Upper lobe of left lung (tissue), 6 donors: ENCODE data around the gene MRPL20. TPM values are rescaled to one million over a fixed set of nuclear protein-coding genes. Genes with fewer than 3 reads are reported as not detected.

Experiments used
- ATAC-seq, 2 donors: fragments of 200-7000 bp; cut with Tn5 transposase; one replicate each; pipeline ENCODE4 v1.9.1; 2022; ENCODE audit warnings: mild to moderate bottlenecking in 2 of 2, moderate library complexity in 2 of 2; ENCODE audit not compliant: low FRiP score in 2 of 2
- DNase-seq, 2 donors: peaks; one replicate each; pipeline ENCODE4 v3.0.0-alpha.2; 2019 to 2020
- H3K27ac ChIP-seq, 4 donors: fragments of 200-600 bp; sonication (generic); one replicate each; pipeline ENCODE4 v1.5.1; 2016 to 2019
- H3K27me3 ChIP-seq, 4 donors: fragments of 200-600 bp; sonication (generic); one replicate each; pipeline ENCODE4 v1.5.1; 2017 to 2019
- H3K36me3 ChIP-seq, 4 donors: fragments of 200-600 bp; sonication (generic); one replicate each; pipeline ENCODE4 v1.5.1; 2016 to 2019
- H3K4me1 ChIP-seq, 4 donors: fragments of 200-600 bp; sonication (generic); one replicate each; pipeline ENCODE4 v1.5.1; 2018 to 2019
- H3K4me3 ChIP-seq, 4 donors: fragments of 200-600 bp; sonication (generic); one replicate each; pipeline ENCODE4 v1.5.1; 2017 to 2019; ENCODE audit warnings: mild to moderate bottlenecking in 2 of 4, moderate library complexity in 1 of 4
- H3K9me3 ChIP-seq, 4 donors: fragments of 200-600 bp; sonication (generic); one replicate each; pipeline ENCODE4 v1.5.1; 2018 to 2019
- CTCF ChIP-seq, 6 experiments: fragments of 450-650 bp in 4 of 6; fragments of 200-600 bp in 2 of 6; sonication (generic) in 2 of 6; IDR thresholded peaks; one replicate each; pipeline ENCODE4 v1.5.1; 2016 to 2019; ENCODE audit warnings: antibody characterized with exemption in 6 of 6
- EP300 ChIP-seq, 4 donors: sonication (generic); formaldehyde crosslinking; IDR thresholded peaks; one replicate each; pipeline ENCODE4 v1.5.1; 2017; ENCODE audit warnings: antibody characterized with exemption in 4 of 4, control low read depth in 2 of 4
- POLR2A ChIP-seq, 4 donors: fragments of 450-650 bp; IDR thresholded peaks; one replicate each; pipeline ENCODE4 v1.5.1; 2016 to 2017; ENCODE audit warnings: antibody characterized with exemption in 4 of 4, mild to moderate bottlenecking in 2 of 4
- POLR2AphosphoS5 ChIP-seq, 2 donors: sonication (generic); formaldehyde crosslinking; IDR thresholded peaks; one replicate each; pipeline ENCODE4 v1.5.1; 2017; ENCODE audit warnings: antibody characterized with exemption in 2 of 2
- WGBS, 2 donors: methylation state at CpG; one replicate each; pipeline ENCODE4 v1.1.5; 2017 to 2018; 5-methylcytosine and 5-hydroxymethylcytosine counted together
- total RNA-seq, 6 donors: library from RNA; depleted of rRNA in 4 of 6; stranded (reverse); fragments of >200 nt in 4 of 6; gene quantifications; one replicate each; pipeline versions ENCODE4 v1.1.0 to v1.2.1, GENCODE V29; 2016 to 2021
- donor health status: DM: no; HTN: no; CAD: no; lungs with moderate emphysema.
- donor health status: DM: no; HTN: yes; CAD: no; lungs with severe emphysema.

MRPL20 gene
- total RNA-seq, 6 donors from 2014 or later = 90.7 to 145 (median 101) TPM

GRCh38 chr1:1353389-1354151 lies 53.5 kb downstream of the MRPL20 start:
- H3K9me3 ChIP-seq = no peaks in the 10 kb centered on the region
- no peak overlapping the region for H3K4me3 ChIP-seq
- WGBS, 2 donors = 24 to 33% methylated on average over 4 to 26 of the region's 28 CpGs
- H3K4me1 ChIP-seq = peaks cover 30 to 66% (median 51%) of the 10 kb centered on the region in 4 donors
- peaks cover 0 to 6% (median 0%) of the 10 kb centered on the region in 4 donors for H3K36me3 ChIP-seq
- peak overlapping the region in 2 of 4 donors; percentile 26 to 48 for H3K27ac ChIP-seq
- TF ChIP-seq POLR2AphosphoS5 (IDR thresholded peaks at IDR 0.05) (no peak), EP300 (IDR thresholded peaks at IDR 0.05) (no peak), CTCF (IDR thresholded peaks at IDR 0.05) (no peak), POLR2A (IDR thresholded peaks at IDR 0.05) (no peak)
- DNase-seq = peak in 1 of 2 donors; percentile 76
- no peak for ATAC-seq
- H3K27me3 ChIP-seq = peaks cover 2 to 54% (median 29%) of the 10 kb centered on the region in 4 donors

GRCh38 chr1:1352786-1353388 lies 54.2 kb downstream of the MRPL20 start:
- Histone ChIP-seq H3K27me3 (peaks cover 2 to 47% (median 28%) of the 10 kb centered on the region in 4 donors), H3K4me1 (peaks cover 32 to 66% (median 53%) of the 10 kb centered on the region in 4 donors), H3K4me3 (no peak overlapping the region), H3K9me3 (no peaks in the 10 kb centered on the region), H3K27ac (peak overlapping the region in 3 of 4 donors; percentile 48 to 70 (median 52)), H3K36me3 (peaks cover 0 to 6% (median 0%) of the 10 kb centered on the region in 4 donors)
- WGBS, 2 donors = 30 to 31% methylated on average over 2 to 4 of the region's 5 CpGs
- peak in 1 of 2 donors; percentile 25 for DNase-seq
- TF ChIP-seq POLR2A (IDR thresholded peaks at IDR 0.05) (no peak), EP300 (IDR thresholded peaks at IDR 0.05) (no peak), CTCF (IDR thresholded peaks at IDR 0.05) (no peak), POLR2AphosphoS5 (IDR thresholded peaks at IDR 0.05) (no peak)
- no peak for ATAC-seq

Other genes starting within 250 kb of the MRPL20 start
- 10 to 100 TPM in 2 of 6 donors, 1 to 10 TPM in 3, under 1 TPM in 1; 0.86 to 14.5 (median 5.8) TPM for gene TTLL10, start 233.4 kb downstream of the MRPL20 start, total RNA-seq
- gene TNFRSF18, start 200.7 kb downstream of the MRPL20 start, total RNA-seq = 1 to 10 TPM in 4 of 6 donors, under 1 TPM in 1, not detected in 1; 0.89 to 3.4 (median 2.1) TPM
- 10 to 100 TPM in 2 of 6 donors, 1 to 10 TPM in 3, under 1 TPM in 1; 0.46 to 15.4 (median 2.4) TPM for gene TNFRSF4, start 193.1 kb downstream of the MRPL20 start, total RNA-seq
- 100 to 1,000 TPM in 5 of 6 donors, 10 to 100 TPM in 1; 79.0 to 172 (median 148) TPM for gene SDF4, start 175.3 kb downstream of the MRPL20 start, total RNA-seq
- 10 to 100 TPM; 15.2 to 31.3 (median 19.9) TPM for gene B3GALT6, start 175.1 kb downstream of the MRPL20 start, total RNA-seq
- gene C1QTNF12, start 160.6 kb downstream of the MRPL20 start, total RNA-seq = 1 to 10 TPM in 4 of 6 donors, not detected in 2; 1.9 to 6.3 (median 2.8) TPM
- gene UBE2J2, start 133.4 kb downstream of the MRPL20 start, total RNA-seq = 10 to 100 TPM; 41.5 to 88.0 (median 50.5) TPM
- gene SCNN1D, start 126.9 kb downstream of the MRPL20 start, total RNA-seq = 10 to 100 TPM in 1 of 6 donors, 1 to 10 TPM in 4, under 1 TPM in 1; 0.91 to 17.8 (median 2.7) TPM
- gene ACAP3, start 99.4 kb downstream of the MRPL20 start, total RNA-seq = 100 to 1,000 TPM in 2 of 6 donors, 10 to 100 TPM in 4; 33.5 to 166 (median 60.1) TPM
- 10 to 100 TPM; 16.8 to 38.8 (median 23.0) TPM for gene PUSL1, start 98.7 kb downstream of the MRPL20 start, total RNA-seq
- gene INTS11, start 82.6 kb downstream of the MRPL20 start, total RNA-seq = 100 to 1,000 TPM in 2 of 6 donors, 10 to 100 TPM in 4; 71.7 to 267 (median 90.5) TPM
- gene CPTP, start 82.5 kb downstream of the MRPL20 start, total RNA-seq = 10 to 100 TPM; 14.7 to 41.6 (median 26.0) TPM
- gene TAS1R3, start 76.0 kb downstream of the MRPL20 start, total RNA-seq = 1 to 10 TPM in 1 of 6 donors, under 1 TPM in 5; 0.22 to 1.0 (median 0.79) TPM
- 100 to 1,000 TPM in 3 of 6 donors, 10 to 100 TPM in 3; 71.8 to 205 (median 90.6) TPM for gene DVL1, start 57.9 kb downstream of the MRPL20 start, total RNA-seq
- gene MXRA8, start 48.7 kb downstream of the MRPL20 start, total RNA-seq = 100 to 1,000 TPM in 2 of 6 donors, 10 to 100 TPM in 4; 23.9 to 137 (median 63.4) TPM
- gene AURKAIP1, start 32.1 kb downstream of the MRPL20 start, total RNA-seq = 100 to 1,000 TPM in 5 of 6 donors, 10 to 100 TPM in 1; 76.0 to 149 (median 119) TPM
- 100 to 1,000 TPM; 131 to 897 (median 216) TPM for gene CCNL2, start 8.0 kb downstream of the MRPL20 start, total RNA-seq
- gene ANKRD65, start 14.0 kb upstream of the MRPL20 start, total RNA-seq = 10 to 100 TPM; 21.3 to 54.5 (median 34.7) TPM
- gene VWA1, start 28.4 kb upstream of the MRPL20 start, total RNA-seq = 100 to 1,000 TPM in 2 of 6 donors, 10 to 100 TPM in 4; 41.8 to 108 (median 62.5) TPM
- gene ATAD3C, start 42.4 kb upstream of the MRPL20 start, total RNA-seq = 10 to 100 TPM in 5 of 6 donors, 1 to 10 TPM in 1; 9.2 to 20.9 (median 14.7) TPM
- 100 to 1,000 TPM in 1 of 6 donors, 10 to 100 TPM in 5; 19.9 to 120 (median 26.9) TPM for gene ATAD3B, start 64.5 kb upstream of the MRPL20 start, total RNA-seq
- gene ATAD3A, start 104.9 kb upstream of the MRPL20 start, total RNA-seq = 10 to 100 TPM; 18.5 to 31.9 (median 24.0) TPM
- 1 to 10 TPM in 5 of 6 donors, not detected in 1; 1.8 to 3.6 (median 3.1) TPM for gene TMEM240, start 133.3 kb upstream of the MRPL20 start, total RNA-seq
- 100 to 1,000 TPM; 122 to 174 (median 146) TPM for gene SSU72, start 167.6 kb upstream of the MRPL20 start, total RNA-seq
- gene FNDC10, start 192.8 kb upstream of the MRPL20 start, total RNA-seq = 10 to 100 TPM in 4 of 6 donors, 1 to 10 TPM in 2; 8.7 to 21.0 (median 12.4) TPM
- gene MIB2, start 208.2 kb upstream of the MRPL20 start, total RNA-seq = 100 to 1,000 TPM in 3 of 6 donors, 10 to 100 TPM in 3; 52.7 to 284 (median 84.7) TPM
- gene MMP23B, start 224.9 kb upstream of the MRPL20 start, total RNA-seq = 10 to 100 TPM in 5 of 6 donors, not detected in 1; 13.6 to 79.3 (median 33.0) TPM